K562 (cell line): ENCODE results near the gene ADSS2. TPM values are rescaled to one million over a fixed set of nuclear protein-coding genes. Genes with fewer than 3 reads are reported as not detected.
A peak's percentile ranks its signal among the peaks of the same experiment; 100 is the strongest.

ENCODE experiments used
- ATAC-seq: fragments of 200-7000 bp; cut with Tn5 transposase; 3 replicates; pipeline ENCODE4 v1.9.1; 2020; ENCODE audit warnings: moderate library complexity
- BruUV-seq: library from RNA; stranded (reverse); fragments of 400-500 nt; replicated peaks from 2 replicates; lab custom pipeline; 2021; lab: Mats Ljungman, UMichigan
- CTCF ChIA-PET: fragments of 300-600 bp; formaldehyde crosslinking; extraction: SDS; loops from one replicate; lab custom pipeline; 2021; ENCODE audit warnings: low intra/inter-chr PET ratio; lab: Yijun Ruan, JAX
- POLR2A ChIA-PET: fragments of 300-600, 350-650 bp; sonication (Branson Sonifier 250); formaldehyde crosslinking; extraction: SDS; loops from one replicate; lab custom pipeline; 2021; ENCODE audit warnings: antibody characterized with exemption, inconsistent platforms; lab: Yijun Ruan, JAX
- DNase-seq, 4 experiments: peaks; one replicate each; pipeline versions ENCODE4 v3.0.0 to v3.0.0-alpha.2; 2011 to 2018; ENCODE audit warnings: low spot score in 3 of 4, mixed read lengths in 3 of 4; ENCODE audit errors: extremely low read depth in 1 of 4
- FAIRE-seq: peaks from 2 replicates; lab custom pipeline; 2011; peaks lifted over from hg19 to GRCh38; lab: Jason Lieb, UNC
- H2AFZ ChIP-seq: 2 replicates; pipeline ENCODE4 v1.6.0; 2011; ENCODE audit warnings: low read depth, low read length, control low read depth, inconsistent platforms
- H3K27ac ChIP-seq: fragments of 200-600 bp; 3 replicates; pipeline ENCODE4 v1.8.0; 2011; ENCODE audit warnings: low read depth, mild to moderate bottlenecking, control low read depth, inconsistent platforms, low read length, moderate library complexity, mixed read lengths; ENCODE audit errors: extremely low read depth
- H3K27me3 ChIP-seq, 2 experiments: fragments of 300-600 bp in 1 of 2; 2 replicates in 1 of 2; 3 replicates in 1 of 2; pipeline versions ENCODE4 v1.6.0 to v1.8.0; 2011; ENCODE audit warnings: inconsistent platforms in 2 of 2, low read length in 2 of 2, mild to moderate bottlenecking in 1 of 2, mixed read lengths in 1 of 2, moderate library complexity in 1 of 2; ENCODE audit not compliant: control insufficient read depth in 2 of 2, insufficient read depth in 2 of 2
- H3K36me3 ChIP-seq: fragments of 300-600 bp; 3 replicates; pipeline ENCODE4 v1.8.0; 2011; ENCODE audit warnings: mild to moderate bottlenecking, low read length, inconsistent platforms; ENCODE audit not compliant: control insufficient read depth, insufficient read depth
- H3K4me1 ChIP-seq, 2 experiments: fragments of 200-600 bp in 1 of 2; replicated peaks in 1 of 2; 2 replicates in 1 of 2; 3 replicates in 1 of 2; pipeline versions ENCODE4 v1.5.1 to v1.8.0; 2011; ENCODE audit warnings: inconsistent platforms in 2 of 2, low read length in 2 of 2, mild to moderate bottlenecking in 1 of 2, mixed read lengths in 1 of 2, moderate library complexity in 1 of 2; ENCODE audit not compliant: control insufficient read depth in 2 of 2, insufficient read depth in 2 of 2
- H3K4me2 ChIP-seq: 2 replicates; pipeline ENCODE4 v1.6.1; 2011; ENCODE audit warnings: low read length, control low read depth, inconsistent platforms, mixed read lengths; ENCODE audit not compliant: insufficient read depth
- H3K4me3 ChIP-seq: fragments of 200-600 bp; sonication (generic), shearing (Covaris generic); 2 replicates; pipeline ENCODE4 v1.5.1; 2016; ENCODE audit warnings: control low read depth, inconsistent platforms
- H3K79me2 ChIP-seq: fragments of 200-600 bp; 3 replicates; pipeline ENCODE4 v1.8.0; 2011; ENCODE audit warnings: low read length, inconsistent platforms; ENCODE audit not compliant: control insufficient read depth, insufficient read depth
- H3K9ac ChIP-seq, 2 experiments: 2 replicates each; pipeline versions ENCODE4 v1.6.0 to v1.6.1; 2011; ENCODE audit warnings: low read depth in 2 of 2, low read length in 2 of 2, control low read depth in 1 of 2, inconsistent platforms in 1 of 2, mild to moderate bottlenecking in 1 of 2, mixed read lengths in 1 of 2; ENCODE audit not compliant: insufficient read depth in 1 of 2
- H3K9me1 ChIP-seq: one replicate; pipeline ENCODE4 v1.6.0; 2011; ENCODE audit warnings: inconsistent platforms, mild to moderate bottlenecking, low read length, moderate library complexity; ENCODE audit not compliant: control insufficient read depth, insufficient read depth
- H3K9me3 ChIP-seq: replicated peaks from 2 replicates; pipeline ENCODE4 v1.5.1; 2011; ENCODE audit warnings: low read depth, low read length, inconsistent platforms; ENCODE audit not compliant: control insufficient read depth, insufficient read depth
- H4K20me1 ChIP-seq: replicated peaks from 2 replicates; pipeline ENCODE4 v1.6.1; 2011; ENCODE audit warnings: low read length, inconsistent platforms, mixed read lengths; ENCODE audit not compliant: control insufficient read depth, insufficient read depth
- BCOR ChIP-seq: fragments of 450-650 bp; IDR thresholded peaks from 2 replicates; pipeline ENCODE4 v1.6.1; 2016
- EHMT2 ChIP-seq: fragments of 450-650 bp; IDR thresholded peaks from 2 replicates; pipeline ENCODE4 v1.6.1; 2018; ENCODE audit warnings: antibody characterized with exemption
- EP400 ChIP-seq: fragments of 450-650 bp; IDR thresholded peaks from 2 replicates; pipeline ENCODE4 v1.6.1; 2017; ENCODE audit warnings: antibody characterized with exemption, mild to moderate bottlenecking, moderate library complexity
- LCOR ChIP-seq: sonication (generic); formaldehyde crosslinking; IDR thresholded peaks from 2 replicates; pipeline ENCODE4 v1.8.0; 2022; ENCODE audit warnings: mild to moderate bottlenecking, missing genetic modification reagents
- NFXL1 ChIP-seq: fragments of 450-650 bp; formaldehyde crosslinking; IDR thresholded peaks from 2 replicates; pipeline ENCODE4 v1.4.0; 2021; ENCODE audit warnings: mild to moderate bottlenecking
- RBM25 ChIP-seq: fragments of 200-400 bp; formaldehyde crosslinking; IDR thresholded peaks from 2 replicates; pipeline ENCODE4 v1.6.1; 2018; ENCODE audit warnings: low read length, low read depth, moderate library complexity; ENCODE audit not compliant: severe bottlenecking
- SRSF3 ChIP-seq: fragments of 200-400 bp; formaldehyde crosslinking; IDR thresholded peaks from 2 replicates; pipeline ENCODE4 v1.6.1; 2016; ENCODE audit warnings: mild to moderate bottlenecking, low read length, moderate library complexity; ENCODE audit not compliant: insufficient read depth
- TBL1XR1 ChIP-seq, 2 experiments: IDR thresholded peaks; 2 replicates each; pipeline ENCODE4 v1.6.1; 2012; ENCODE audit warnings: improper control_type of control experiment in 2 of 2, low read length in 2 of 2, mild to moderate bottlenecking in 1 of 2
- ZFP30 ChIP-seq: fragments of 250-450 bp; sonication (Bioruptor Pico); IDR thresholded peaks from 2 replicates; pipeline ENCODE4 v1.8.0; 2022; ENCODE audit warnings: moderate library complexity, mild to moderate bottlenecking, inconsistent platforms, borderline replicate concordance
- ZNF121 ChIP-seq: sonication (generic); formaldehyde crosslinking; conservative IDR thresholded peaks from 2 replicates; pipeline ENCODE4 v1.8.0; 2022; ENCODE audit warnings: missing genetic modification reagents
- ZNF134 ChIP-seq: fragments of 250-450 bp; sonication (Bioruptor Pico); conservative IDR thresholded peaks from 2 replicates; pipeline ENCODE4 v1.4.0; 2020
- ZNF589 ChIP-seq: fragments of 200-800 bp; sonication (Bioruptor generic); IDR thresholded peaks from 2 replicates; pipeline ENCODE4 v1.6.1; 2016; ENCODE audit warnings: low read depth, missing genetic modification characterization, missing compliant biosample characterization
- WGBS: fragments of 100-300 bp; shearing (Covaris generic); methylation state at CpG from one replicate; pipeline ENCODE4 v1.1.6; 2016; ENCODE audit warnings: low coverage, mixed read lengths; ENCODE audit not compliant: insufficient coverage; ENCODE audit errors: missing lambda C conversion rate; 5-methylcytosine and 5-hydroxymethylcytosine counted together
- in situ Hi-C: fragments of 300-500 bp; cut with MboI; formaldehyde crosslinking; loops from 4 replicates; pipeline ENCODE4 v1.15.0; 2018; ENCODE audit warnings: inconsistent platforms, mixed read lengths
- intact Hi-C: fragments of 100-400 bp; cut with micrococcal nuclease; formaldehyde crosslinking; loops from 2 replicates; pipeline ENCODE4 v1.14.2; 2022
- polyA plus RNA-seq, 8 experiments: library from polyadenylated mRNA; depleted of rRNA in 4 of 8; stranded (reverse) in 5 of 8; unstranded in 3 of 8; fragments of >200 nt; fragmentation: Nextera tagmentation in 2 of 8; fragmentation: Illumina TruSeq in 1 of 8; extraction: Ambion mirVana in 2 of 8; extraction: Trizol in 1 of 8; gene quantifications; 2 replicates each; pipeline versions ENCODE4 v1.2.1 to v1.2.3, GENCODE V29; 2011 to 2014; ENCODE audit warnings: inconsistent platforms in 1 of 8, missing spikeins in 1 of 8
- total RNA-seq, 7 experiments: library from RNA; depleted of rRNA in 6 of 7; stranded (reverse); fragments of >200 nt in 6 of 7; fragmentation: Illumina TruSeq in 2 of 7; extraction: Trizol in 2 of 7; gene quantifications; 2 replicates each; pipeline versions ENCODE4 v1.2.1 to v1.2.3, GENCODE V29; 2011 to 2021; ENCODE audit warnings: low replicate concordance in 1 of 7
- TF ChIP-seq, protein P1 (sequence below): fragments of 450-650 bp; IDR thresholded peaks from 2 replicates; pipeline ENCODE4 v1.7.1; 2018; ENCODE audit warnings: mild to moderate bottlenecking, low read depth; ENCODE audit not compliant: partially characterized antibody

The ADSS2 gene
- total and polyA plus RNA-seq, 9 of the 15 experiments (the other 6 are each of a cell fraction or from before 2014, with no cell fraction given): 8.8 to 63.8 (median 59.4) TPM

DNA sequence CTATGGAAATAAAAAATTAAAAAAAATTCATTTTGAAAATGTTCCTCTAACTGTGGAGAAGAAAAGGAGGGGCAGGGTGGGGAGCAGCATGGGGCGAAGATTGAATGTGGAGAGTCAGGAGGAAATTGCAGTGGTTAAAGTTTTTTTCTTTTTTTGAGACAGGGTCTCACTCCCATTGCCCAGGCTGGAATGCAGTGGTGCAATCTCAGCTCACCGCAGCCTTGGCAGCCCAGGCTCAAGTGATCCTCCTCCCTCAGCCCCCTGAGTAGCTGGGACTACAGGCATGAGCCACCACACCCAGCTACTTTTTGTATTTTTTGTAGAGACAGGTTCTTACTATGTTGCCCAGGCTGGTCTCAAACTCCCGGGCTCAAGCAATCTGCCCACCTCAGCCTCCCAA lies 67.6 kb downstream of the ADSS2 start (continued):
- TF ChIP-seq NFXL1 (CRISPR knock-in tag): no peak
- TF ChIP-seq, all 486 proteins: peak for 0

DNA sequence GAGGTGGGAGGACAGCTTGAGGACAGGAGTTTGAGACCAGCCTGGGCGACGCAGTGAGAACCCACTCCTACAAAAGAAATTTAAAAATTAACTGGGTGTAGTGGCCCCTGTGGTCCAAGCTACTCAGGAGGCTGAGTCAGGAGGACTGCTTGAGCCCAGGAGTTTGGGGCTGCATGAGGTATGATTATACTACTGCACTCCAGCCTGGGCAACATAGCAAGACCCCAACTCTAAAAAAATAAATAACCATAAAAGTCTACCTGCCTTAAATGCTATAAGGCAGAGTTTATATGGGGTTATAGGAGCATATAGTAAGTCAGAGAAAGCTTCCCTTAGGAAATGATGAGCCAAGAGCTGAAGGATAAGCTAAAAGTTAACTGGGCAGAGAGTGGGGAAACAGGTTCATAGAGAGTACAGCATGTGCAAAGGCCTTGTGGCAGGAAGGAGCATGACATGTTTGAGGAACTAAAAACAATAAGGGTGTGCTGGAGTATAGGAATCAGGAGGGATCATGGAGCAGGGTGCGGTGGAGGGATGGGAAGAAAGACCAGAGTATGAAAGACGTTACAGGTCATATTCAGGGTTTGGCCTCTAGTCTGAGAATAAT lies 68.3 kb downstream of the ADSS2 start:
- Histone ChIP-seq H3K27ac (no peak overlapping the region), H4K20me1 (no peaks in the 10 kb centered on the region), H3K4me2 (no peak overlapping the region), H3K9me1 (no peaks in the 10 kb centered on the region), H3K27me3 (no peaks in the 10 kb centered on the region), H3K36me3 (no peaks in the 10 kb centered on the region), H3K9ac (no peak overlapping the region), H2AFZ (no peak overlapping the region), H3K9me3 (no peaks in the 10 kb centered on the region), H3K79me2 (no peaks in the 10 kb centered on the region), H3K4me3 (no peak overlapping the region), H3K4me1 (peaks cover 0 to 3% of the 10 kb centered on the region in 2 experiments; a peak in 1 of 5 replicates)
- ATAC-seq: peak; percentile 51
- BruUV-seq: no TSS peak
- in situ Hi-C loops (no loop called here), intact Hi-C loops (no loop called here)
- no peak for FAIRE-seq
- DNase-seq: no peak
- TF ChIP-seq TBL1XR1 (IDR thresholded peaks at IDR 0.05; ENCODE audit: low read length in 2 of 2): no peak
- TF ChIP-seq ZNF589 (CRISPR knock-in tag): no peak
- TF ChIP-seq SRSF3: no peak
- no peak for TF ChIP-seq EP400
- TF ChIP-seq ZNF134: no peak
- peak; percentile 21 for TF ChIP-seq RBM25
- TF ChIP-seq, protein P1, sequence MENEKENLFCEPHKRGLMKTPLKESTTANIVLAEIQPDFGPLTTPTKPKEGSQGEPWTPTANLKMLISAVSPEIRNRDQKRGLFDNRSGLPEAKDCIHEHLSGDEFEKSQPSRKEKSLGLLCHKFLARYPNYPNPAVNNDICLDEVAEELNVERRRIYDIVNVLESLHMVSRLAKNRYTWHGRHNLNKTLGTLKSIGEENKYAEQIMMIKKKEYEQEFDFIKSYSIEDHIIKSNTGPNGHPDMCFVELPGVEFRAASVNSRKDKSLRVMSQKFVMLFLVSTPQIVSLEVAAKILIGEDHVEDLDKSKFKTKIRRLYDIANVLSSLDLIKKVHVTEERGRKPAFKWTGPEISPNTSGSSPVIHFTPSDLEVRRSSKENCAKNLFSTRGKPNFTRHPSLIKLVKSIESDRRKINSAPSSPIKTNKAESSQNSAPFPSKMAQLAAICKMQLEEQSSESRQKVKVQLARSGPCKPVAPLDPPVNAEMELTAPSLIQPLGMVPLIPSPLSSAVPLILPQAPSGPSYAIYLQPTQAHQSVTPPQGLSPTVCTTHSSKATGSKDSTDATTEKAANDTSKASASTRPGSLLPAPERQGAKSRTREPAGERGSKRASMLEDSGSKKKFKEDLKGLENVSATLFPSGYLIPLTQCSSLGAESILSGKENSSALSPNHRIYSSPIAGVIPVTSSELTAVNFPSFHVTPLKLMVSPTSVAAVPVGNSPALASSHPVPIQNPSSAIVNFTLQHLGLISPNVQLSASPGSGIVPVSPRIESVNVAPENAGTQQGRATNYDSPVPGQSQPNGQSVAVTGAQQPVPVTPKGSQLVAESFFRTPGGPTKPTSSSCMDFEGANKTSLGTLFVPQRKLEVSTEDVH: no peak
- no peak for TF ChIP-seq EHMT2
- TF ChIP-seq BCOR: peak; percentile 69
- TF ChIP-seq LCOR (CRISPR knock-in tag): no peak
- TF ChIP-seq ZNF121: peak; percentile 74
- TF ChIP-seq ZFP30 (CRISPR knock-in tag): no peak
- POLR2A ChIA-PET: interaction anchor here (0.8 to 1.2 kb wide), 2 partner anchors 9 to 10 kb away, joined by 4 read pairs; no protein-coding TSS in a partner anchor
- CTCF ChIA-PET: no interaction called here
- WGBS: 66% methylated on average over 4 of the region's 4 CpGs
